ENCODE results near the gene CDK12. TPM values are rescaled to one million over a fixed set of nuclear protein-coding genes. Genes with fewer than 3 reads are reported as not detected.
A peak's percentile ranks its signal among the peaks of the same experiment; 100 is the strongest.

CDK12 gene
- polyA plus RNA-seq, 2 donors, result 9.4 to 12.9 TPM

DNA sequence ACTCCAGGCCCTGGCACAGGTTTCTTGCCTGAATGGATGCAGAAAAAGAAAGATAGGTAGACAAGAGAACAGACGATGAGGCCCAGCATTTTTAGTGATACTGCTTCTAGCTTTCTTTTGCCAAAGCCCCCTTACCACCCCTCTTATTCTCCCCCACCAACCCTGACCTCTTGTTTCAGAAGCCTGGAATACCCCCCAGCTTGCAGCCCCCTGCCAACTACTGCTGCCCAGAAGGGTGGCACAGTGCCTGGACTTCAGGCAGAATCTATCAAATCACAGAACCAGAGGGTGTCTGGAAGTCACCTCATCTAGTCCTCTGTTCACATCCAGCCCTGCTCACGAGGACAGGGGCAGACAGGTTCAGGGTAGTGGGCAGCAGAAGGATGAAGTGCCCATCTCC is 110.8 kb downstream of the CDK12 start:
- Histone ChIP-seq H3K9me3 (ENCODE audit: control insufficient read depth in 2 of 2, insufficient read depth in 1 of 2, low read depth in 1 of 2, low read length in 1 of 2) (no peaks in the 10 kb centered on the region), H3K36me3 (ENCODE audit: control insufficient read depth in 2 of 2, insufficient read depth in 2 of 2, low read length in 1 of 2) (no peaks in the 10 kb centered on the region), H3K4me3 (ENCODE audit: low read depth in 1 of 2, low read length in 2 of 2) (no peak overlapping the region), H3K27me3 (ENCODE audit: control insufficient read depth in 1 of 2, insufficient read depth in 2 of 2, low read length in 2 of 2) (no peaks in the 10 kb centered on the region), H3K27ac (ENCODE audit: low read depth in 2 of 2, low read length in 1 of 2) (no peak overlapping the region), H3K4me1 (ENCODE audit: control insufficient read depth in 2 of 2, insufficient read depth in 2 of 2, low read length in 1 of 2) (peaks cover 0 to 5% of the 10 kb centered on the region in 2 donors)
- 87 to 95% methylated on average over 2 of the region's 2 CpGs for WGBS, 2 donors

DNA sequence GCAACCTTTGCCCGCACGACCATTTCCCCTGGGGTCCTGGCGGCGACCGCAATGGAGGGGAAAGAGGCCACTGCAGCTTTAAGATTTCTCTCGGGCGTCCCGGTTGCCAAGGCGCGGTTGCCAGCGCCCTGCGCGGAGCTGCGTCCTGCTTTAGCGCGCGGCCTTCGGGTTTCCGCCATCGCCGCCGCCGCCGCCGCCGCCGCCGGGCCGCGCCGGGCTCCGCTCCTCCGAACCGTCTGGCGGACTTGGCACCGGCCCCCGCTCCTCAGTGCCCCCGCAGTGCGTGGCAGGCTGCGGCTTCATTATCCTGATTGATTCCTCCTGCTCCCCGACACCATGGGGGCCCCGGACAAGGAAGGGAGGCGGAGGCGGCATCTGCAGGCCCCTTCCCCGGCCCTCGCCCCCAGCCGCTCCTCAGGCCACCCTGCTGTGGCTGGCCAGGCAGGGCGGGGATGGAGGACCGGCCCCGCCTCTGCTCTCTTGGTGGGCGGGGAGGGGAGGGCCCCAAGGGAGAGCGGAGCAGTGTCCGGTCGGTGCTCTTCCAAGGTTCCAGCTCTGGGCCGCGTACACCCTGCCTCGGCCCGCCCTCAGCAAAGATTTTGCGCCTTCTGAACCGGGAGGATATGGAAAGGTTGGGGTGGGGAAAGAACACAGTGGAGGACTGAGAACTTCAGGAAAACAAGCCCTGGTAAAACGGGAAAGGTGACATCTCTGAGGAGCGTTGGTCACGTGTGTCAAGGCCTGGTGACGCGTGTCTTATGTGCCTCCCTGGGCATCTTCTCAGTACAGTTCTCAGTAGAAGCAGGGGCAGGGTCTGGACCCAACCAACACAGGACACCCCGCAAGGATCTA is 112.4 kb downstream of the CDK12 start:
- H3K27me3 ChIP-seq (ENCODE audit: control insufficient read depth in 1 of 2, insufficient read depth in 2 of 2, low read length in 2 of 2), result no peaks in the 10 kb centered on the region
- no peaks in the 10 kb centered on the region for H3K36me3 ChIP-seq (ENCODE audit: control insufficient read depth in 2 of 2, insufficient read depth in 2 of 2, low read length in 1 of 2)
- peak overlapping the region; percentile 93 to 96 for H3K27ac ChIP-seq (ENCODE audit: low read depth in 2 of 2, low read length in 1 of 2)
- H3K4me3 ChIP-seq (ENCODE audit: low read depth in 1 of 2, low read length in 2 of 2), result peak overlapping the region; percentile 70 to 72
- peaks cover 0 to 5% of the 10 kb centered on the region in 2 donors for H3K4me1 ChIP-seq (ENCODE audit: control insufficient read depth in 2 of 2, insufficient read depth in 2 of 2, low read length in 1 of 2)
- no peaks in the 10 kb centered on the region for H3K9me3 ChIP-seq (ENCODE audit: control insufficient read depth in 2 of 2, insufficient read depth in 1 of 2, low read depth in 1 of 2, low read length in 1 of 2)
- WGBS, 2 donors, result 2 to 3% methylated on average over 61 to 66 of the region's 66 CpGs

DNA sequence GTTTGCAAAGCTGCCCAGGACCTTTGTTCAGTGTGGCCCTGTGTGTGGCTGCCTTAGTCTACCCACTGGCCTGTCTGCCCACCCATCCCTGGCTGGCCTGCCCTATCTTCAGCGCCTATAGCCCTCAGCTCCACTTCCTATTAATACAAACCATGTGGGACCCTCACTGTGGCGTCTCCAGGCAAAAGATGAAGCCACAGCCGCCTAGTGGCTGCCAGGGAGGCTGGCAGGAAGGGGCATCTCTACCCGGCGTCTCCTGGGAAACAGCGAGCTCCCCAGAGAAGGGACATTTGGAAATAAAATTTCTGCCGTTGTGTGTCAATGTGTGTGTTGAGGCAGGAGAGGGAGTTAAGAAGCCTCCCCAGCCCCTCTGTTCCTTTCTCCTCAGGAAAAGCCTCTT is 114.9 kb downstream of the CDK12 start:
- 29 to 39% methylated on average over 7 of the region's 7 CpGs for WGBS, 2 donors
- H3K4me1 ChIP-seq (ENCODE audit: control insufficient read depth in 2 of 2, insufficient read depth in 2 of 2, low read length in 1 of 2), result peaks cover 0 to 5% of the 10 kb centered on the region in 2 donors
- no peaks in the 10 kb centered on the region for H3K36me3 ChIP-seq (ENCODE audit: control insufficient read depth in 2 of 2, insufficient read depth in 2 of 2, low read length in 1 of 2)
- H3K27ac ChIP-seq (ENCODE audit: low read depth in 2 of 2, low read length in 1 of 2), result no peak overlapping the region
- H3K27me3 ChIP-seq (ENCODE audit: control insufficient read depth in 1 of 2, insufficient read depth in 2 of 2, low read length in 2 of 2), result no peaks in the 10 kb centered on the region
- no peaks in the 10 kb centered on the region for H3K9me3 ChIP-seq (ENCODE audit: control insufficient read depth in 2 of 2, insufficient read depth in 1 of 2, low read depth in 1 of 2, low read length in 1 of 2)
- H3K4me3 ChIP-seq (ENCODE audit: low read depth in 1 of 2, low read length in 2 of 2), result no peak overlapping the region

DNA sequence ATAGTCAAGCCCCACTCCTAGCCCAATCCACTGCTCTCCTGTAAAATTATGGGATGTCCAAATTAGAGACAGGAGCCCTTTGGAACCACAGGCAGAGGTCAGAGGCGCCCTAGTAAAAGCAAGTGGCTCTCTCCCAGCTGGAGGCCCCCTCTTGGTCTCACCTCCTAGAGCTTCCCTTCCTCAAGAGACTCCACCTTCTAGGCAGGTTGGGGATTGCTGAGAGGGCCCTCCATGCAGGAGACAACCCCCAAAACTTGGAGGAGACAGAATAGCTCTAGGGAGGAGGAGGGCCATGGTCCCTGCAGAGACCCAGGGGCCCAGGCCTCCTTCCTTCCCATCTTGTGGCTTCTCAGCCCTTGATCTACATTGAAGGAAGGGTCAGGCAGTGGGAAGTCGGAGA is 117.0 kb downstream of the CDK12 start:
- Histone ChIP-seq H3K4me3 (ENCODE audit: low read depth in 1 of 2, low read length in 2 of 2) (no peak overlapping the region), H3K36me3 (ENCODE audit: control insufficient read depth in 2 of 2, insufficient read depth in 2 of 2, low read length in 1 of 2) (no peaks in the 10 kb centered on the region), H3K4me1 (ENCODE audit: control insufficient read depth in 2 of 2, insufficient read depth in 2 of 2, low read length in 1 of 2) (peaks cover 0 to 5% of the 10 kb centered on the region in 2 donors), H3K27ac (ENCODE audit: low read depth in 2 of 2, low read length in 1 of 2) (no peak overlapping the region), H3K27me3 (ENCODE audit: control insufficient read depth in 1 of 2, insufficient read depth in 2 of 2, low read length in 2 of 2) (no peaks in the 10 kb centered on the region), H3K9me3 (ENCODE audit: control insufficient read depth in 2 of 2, insufficient read depth in 1 of 2, low read depth in 1 of 2, low read length in 1 of 2) (no peaks in the 10 kb centered on the region)
- 87 to 91% methylated on average over 2 of the region's 2 CpGs for WGBS, 2 donors

DNA sequence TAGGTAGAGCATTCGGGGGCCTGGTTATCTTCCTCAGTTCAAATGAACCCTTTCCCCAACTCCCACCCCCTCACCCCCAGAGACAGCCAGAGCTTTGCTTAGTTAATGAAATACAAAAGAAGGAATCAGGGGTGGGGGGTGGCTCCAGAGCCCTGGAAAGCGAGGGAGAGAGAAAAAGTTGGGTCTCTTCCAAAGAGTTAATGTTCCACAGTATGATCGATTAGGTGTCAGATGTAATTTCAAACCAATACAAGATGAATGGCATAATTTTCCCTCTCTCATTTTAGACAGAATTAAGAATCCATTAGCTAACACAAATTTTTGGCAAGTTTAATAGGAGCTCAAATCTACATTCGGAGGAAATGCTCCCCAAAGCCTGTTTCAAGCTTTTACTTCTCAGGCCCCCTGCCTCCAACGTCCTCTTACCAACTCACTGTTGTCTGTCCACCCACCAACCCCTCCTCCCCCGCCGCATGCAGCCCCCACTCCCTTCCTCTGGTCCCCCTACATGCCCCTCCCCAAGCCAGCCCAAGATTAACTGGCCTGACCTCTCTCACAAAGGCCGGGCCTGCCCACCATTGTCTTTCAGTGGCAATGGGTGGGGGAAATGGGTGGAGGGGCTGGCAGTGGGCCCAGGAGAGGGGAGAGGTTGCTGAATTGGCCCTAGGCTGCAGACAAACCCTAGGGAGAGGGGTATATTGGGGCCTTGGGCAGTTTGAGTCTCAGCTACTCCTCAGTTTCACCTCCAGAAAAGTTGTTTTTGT is 118.2 kb downstream of the CDK12 start:
- no peak overlapping the region for H3K27ac ChIP-seq (ENCODE audit: low read depth in 2 of 2, low read length in 1 of 2)
- H3K4me3 ChIP-seq (ENCODE audit: low read depth in 1 of 2, low read length in 2 of 2), result no peak overlapping the region
- no peaks in the 10 kb centered on the region for H3K9me3 ChIP-seq (ENCODE audit: control insufficient read depth in 2 of 2, insufficient read depth in 1 of 2, low read depth in 1 of 2, low read length in 1 of 2)
- no peaks in the 10 kb centered on the region for H3K36me3 ChIP-seq (ENCODE audit: control insufficient read depth in 2 of 2, insufficient read depth in 2 of 2, low read length in 1 of 2)
- no peaks in the 10 kb centered on the region for H3K27me3 ChIP-seq (ENCODE audit: control insufficient read depth in 1 of 2, insufficient read depth in 2 of 2, low read length in 2 of 2)
- H3K4me1 ChIP-seq (ENCODE audit: control insufficient read depth in 2 of 2, insufficient read depth in 2 of 2, low read length in 1 of 2), result no peaks in the 10 kb centered on the region
- WGBS, 2 donors, result 50 to 51% methylated on average over 8 of the region's 8 CpGs

DNA sequence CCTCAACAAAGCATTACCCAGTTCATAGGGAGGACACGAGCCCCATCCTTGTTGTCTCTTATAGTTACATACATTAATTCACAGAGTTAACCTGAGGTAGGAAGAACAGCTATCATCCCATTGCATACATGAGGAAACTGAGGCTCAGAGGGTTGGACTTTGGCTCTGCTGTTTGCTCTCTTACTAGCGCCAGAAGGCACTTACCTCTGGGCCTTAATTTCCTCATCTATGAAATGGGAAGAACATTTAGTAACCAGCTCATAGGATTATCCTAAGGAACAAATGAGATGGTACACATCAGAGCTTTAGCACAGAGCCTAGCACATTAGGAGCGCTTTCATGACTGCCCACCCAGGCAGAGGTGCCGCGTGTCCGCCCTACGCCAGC is 118.8 kb downstream of the CDK12 start:
- Histone ChIP-seq H3K4me3 (ENCODE audit: low read depth in 1 of 2, low read length in 2 of 2) (no peak overlapping the region), H3K9me3 (ENCODE audit: control insufficient read depth in 2 of 2, insufficient read depth in 1 of 2, low read depth in 1 of 2, low read length in 1 of 2) (no peaks in the 10 kb centered on the region), H3K27ac (ENCODE audit: low read depth in 2 of 2, low read length in 1 of 2) (no peak overlapping the region), H3K27me3 (ENCODE audit: control insufficient read depth in 1 of 2, insufficient read depth in 2 of 2, low read length in 2 of 2) (no peaks in the 10 kb centered on the region), H3K36me3 (ENCODE audit: control insufficient read depth in 2 of 2, insufficient read depth in 2 of 2, low read length in 1 of 2) (no peaks in the 10 kb centered on the region), H3K4me1 (ENCODE audit: control insufficient read depth in 2 of 2, insufficient read depth in 2 of 2, low read length in 1 of 2) (no peaks in the 10 kb centered on the region)
- 86 to 90% methylated on average over 7 of the region's 7 CpGs for WGBS, 2 donors

DNA sequence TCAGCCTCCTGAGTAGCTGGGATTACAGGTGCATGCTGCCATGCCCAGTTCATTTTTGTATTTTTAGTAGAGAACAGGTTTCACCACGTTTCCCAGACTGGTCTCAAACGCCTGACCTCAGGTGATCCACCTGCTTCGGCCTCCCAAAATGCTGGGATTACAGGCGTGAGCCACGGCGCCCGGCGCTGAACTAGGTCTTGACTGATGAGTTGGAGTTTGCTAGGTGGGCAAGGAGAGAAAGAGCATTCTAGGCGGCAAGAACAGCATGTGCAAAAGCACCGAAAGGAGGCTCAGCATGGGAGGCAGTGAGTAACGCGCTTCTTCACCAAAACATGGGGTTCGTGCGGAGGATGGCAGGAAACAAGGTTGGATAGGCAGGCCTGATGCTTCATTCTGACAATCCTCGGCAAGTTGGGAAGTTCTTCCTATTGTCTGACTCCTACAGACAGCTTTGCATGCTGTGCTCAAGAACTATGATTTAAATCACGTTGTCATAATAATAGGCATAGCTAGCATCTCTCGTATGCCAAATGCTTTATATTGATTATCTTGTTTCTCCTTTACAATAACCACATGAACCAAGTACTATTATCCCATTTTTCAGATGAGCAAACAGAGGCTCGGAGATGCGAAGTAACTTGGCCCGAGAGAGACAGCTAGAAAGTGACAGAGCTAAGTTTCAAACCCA is 119.9 kb downstream of the CDK12 start:
- no peak overlapping the region for H3K27ac ChIP-seq (ENCODE audit: low read depth in 2 of 2, low read length in 1 of 2)
- no peaks in the 10 kb centered on the region for H3K27me3 ChIP-seq (ENCODE audit: control insufficient read depth in 1 of 2, insufficient read depth in 2 of 2, low read length in 2 of 2)
- WGBS, 2 donors, result 87 to 91% methylated on average over 20 of the region's 20 CpGs
- no peaks in the 10 kb centered on the region for H3K4me1 ChIP-seq (ENCODE audit: control insufficient read depth in 2 of 2, insufficient read depth in 2 of 2, low read length in 1 of 2)
- H3K4me3 ChIP-seq (ENCODE audit: low read depth in 1 of 2, low read length in 2 of 2), result no peak overlapping the region
- H3K36me3 ChIP-seq (ENCODE audit: control insufficient read depth in 2 of 2, insufficient read depth in 2 of 2, low read length in 1 of 2), result no peaks in the 10 kb centered on the region
- H3K9me3 ChIP-seq (ENCODE audit: control insufficient read depth in 2 of 2, insufficient read depth in 1 of 2, low read depth in 1 of 2, low read length in 1 of 2), result no peaks in the 10 kb centered on the region

DNA sequence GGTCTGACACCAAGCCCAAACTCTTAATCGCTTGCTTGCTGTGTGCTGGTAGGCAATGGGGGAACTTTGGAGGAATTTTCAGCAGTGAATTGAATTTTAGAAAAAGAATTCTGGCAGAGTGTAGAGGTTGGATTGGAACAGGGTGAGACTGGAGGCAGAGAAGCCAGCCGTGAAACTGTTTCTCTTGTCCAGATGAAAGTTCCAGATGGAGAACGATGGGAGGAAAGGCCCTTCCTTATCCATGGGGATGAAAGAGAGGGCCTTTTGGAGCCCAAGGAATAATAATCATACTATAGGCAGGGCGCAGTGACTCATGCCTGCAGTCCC is 120.4 kb downstream of the CDK12 start:
- Histone ChIP-seq H3K27me3 (ENCODE audit: control insufficient read depth in 1 of 2, insufficient read depth in 2 of 2, low read length in 2 of 2) (no peaks in the 10 kb centered on the region), H3K4me3 (ENCODE audit: low read depth in 1 of 2, low read length in 2 of 2) (no peak overlapping the region), H3K27ac (ENCODE audit: low read depth in 2 of 2, low read length in 1 of 2) (no peak overlapping the region), H3K36me3 (ENCODE audit: control insufficient read depth in 2 of 2, insufficient read depth in 2 of 2, low read length in 1 of 2) (no peaks in the 10 kb centered on the region), H3K9me3 (ENCODE audit: control insufficient read depth in 2 of 2, insufficient read depth in 1 of 2, low read depth in 1 of 2, low read length in 1 of 2) (no peaks in the 10 kb centered on the region), H3K4me1 (ENCODE audit: control insufficient read depth in 2 of 2, insufficient read depth in 2 of 2, low read length in 1 of 2) (no peaks in the 10 kb centered on the region)
- WGBS, 2 donors, result 84 to 90% methylated on average over 4 of the region's 4 CpGs

DNA sequence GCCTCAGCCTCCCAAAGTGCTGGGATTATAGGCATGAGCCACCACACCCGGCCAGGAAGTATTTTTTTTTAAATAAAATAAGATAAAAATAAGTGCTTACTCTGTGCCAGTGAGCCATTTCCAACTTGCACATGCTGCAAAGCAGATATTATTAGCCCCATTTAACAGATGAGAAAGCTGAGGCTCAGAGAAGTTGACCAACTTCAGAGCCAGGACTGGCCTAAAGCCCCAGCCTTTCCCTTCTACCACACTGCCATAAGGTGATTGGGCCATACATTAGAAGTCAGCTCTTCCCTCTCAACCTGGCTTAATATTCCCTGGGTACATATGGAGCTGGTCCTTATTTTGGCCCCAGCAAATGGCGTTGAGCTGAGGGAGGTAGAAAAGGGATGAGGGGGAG is 121.4 kb downstream of the CDK12 start:
- Histone ChIP-seq H3K27ac (ENCODE audit: low read depth in 2 of 2, low read length in 1 of 2) (no peak overlapping the region), H3K4me3 (ENCODE audit: low read depth in 1 of 2, low read length in 2 of 2) (no peak overlapping the region), H3K9me3 (ENCODE audit: control insufficient read depth in 2 of 2, insufficient read depth in 1 of 2, low read depth in 1 of 2, low read length in 1 of 2) (no peaks in the 10 kb centered on the region), H3K27me3 (ENCODE audit: control insufficient read depth in 1 of 2, insufficient read depth in 2 of 2, low read length in 2 of 2) (no peaks in the 10 kb centered on the region), H3K4me1 (ENCODE audit: control insufficient read depth in 2 of 2, insufficient read depth in 2 of 2, low read length in 1 of 2) (no peaks in the 10 kb centered on the region), H3K36me3 (ENCODE audit: control insufficient read depth in 2 of 2, insufficient read depth in 2 of 2, low read length in 1 of 2) (no peaks in the 10 kb centered on the region)
- 40 to 52% methylated on average over 2 of the region's 2 CpGs for WGBS, 2 donors

All from esophagus (tissue), 2 donors.